Ovary (tissue), 9 donors: ENCODE results near the gene F13B. TPM values are rescaled to one million over a fixed set of nuclear protein-coding genes. Genes with fewer than 3 reads are reported as not detected.

Experiments
- DNase-seq, 5 donors: peaks; one replicate each; pipeline ENCODE4 v3.0.0-alpha.2; 2019 to 2020
- H3K27ac ChIP-seq, 2 donors: fragments of 200-600 bp; one replicate each; pipeline versions ENCODE4 v1.5.1 to v1.8.0; 2019 to 2022
- H3K27me3 ChIP-seq: fragments of 200-600 bp; one replicate; pipeline ENCODE4 v1.8.0; 2022
- H3K36me3 ChIP-seq: fragments of 200-600 bp; sonication (generic); one replicate; pipeline ENCODE4 v1.5.1; 2019
- H3K4me1 ChIP-seq: one replicate; pipeline ENCODE4 v1.8.1; 2013; ENCODE audit warnings: mild to moderate bottlenecking, moderate library complexity; ENCODE audit not compliant: insufficient read depth
- H3K4me3 ChIP-seq: fragments of 200-600 bp; sonication (generic); one replicate; pipeline ENCODE4 v1.5.1; 2017
- H3K9me3 ChIP-seq, 2 donors: fragments of 200-600 bp in 1 of 2; sonication (generic) in 1 of 2; one replicate each; pipeline versions ENCODE4 v1.5.1 to v1.8.1; 2013 to 2019; ENCODE audit warnings: mild to moderate bottlenecking in 1 of 2, moderate library complexity in 1 of 2
- CTCF ChIP-seq, 3 donors: fragments of 450-650 bp in 2 of 3; fragments of 200-600 bp in 1 of 3; IDR thresholded peaks; one replicate each; pipeline versions ENCODE4 v1.5.1 to v1.8.0; 2016 to 2022; ENCODE audit warnings: antibody characterized with exemption in 3 of 3, mild to moderate bottlenecking in 1 of 3
- EP300 ChIP-seq: sonication (generic); formaldehyde crosslinking; IDR thresholded peaks from one replicate; pipeline ENCODE4 v1.6.1; 2017; ENCODE audit warnings: antibody characterized with exemption
- POLR2A ChIP-seq: fragments of 450-650 bp; IDR thresholded peaks from one replicate; pipeline ENCODE4 v1.6.1; 2017; ENCODE audit warnings: antibody characterized with exemption, mild to moderate bottlenecking, moderate library complexity
- WGBS, 3 donors: extraction: QIAGEN DNeasy Blood & Tissue Kit in 1 of 3; methylation state at CpG; one replicate each; pipeline versions ENCODE4 v1.1.5 to v1.1.7; 2013 to 2017; 5-methylcytosine and 5-hydroxymethylcytosine counted together
- intact Hi-C, 4 donors: fragments of 100-400 bp; cut with DNase I; formaldehyde crosslinking; loops; one replicate each; pipeline versions ENCODE4 v1.11.0 to v1.15.1; 2022 to 2023
- polyA plus RNA-seq, 2 donors: library from polyadenylated mRNA; stranded (reverse); fragments of 200-250 nt in 1 of 2; fragments of 350-450 nt in 1 of 2; fragmentation: Illumina TruSeq in 1 of 2; extraction: RNeasy Lipid Tissue Mini Kit (QIAGEN cat#74804) in 1 of 2; gene quantifications; one replicate each; pipeline ENCODE4 v1.2.3, GENCODE V29; 2013 to 2014
- total RNA-seq, 7 donors: library from RNA; depleted of rRNA in 2 of 7; stranded (reverse); fragments of >200 nt in 2 of 7; fragmentation: NEBNext Ultra II Directional in 3 of 7; extraction: Animal tissue kit (Norgen Biotek cat#: 25700) in 3 of 7; gene quantifications; one replicate each; pipeline versions ENCODE4 v1.1.0 to v1.2.4, GENCODE V29; 2016 to 2023
- donor health status: DM: no; HTN: no; CAD: no; lungs with moderate emphysema.
- donor health status: DM: no; HTN: no; CAD: no.
- donor health status: Bipolar disorder and iron deficiency.
- donor health status: DM: yes; HTN: yes; CAD: no.
- donor health status: DM: no; HTN: no; CAD: no.
- donor health status: DM: yes; HTN: yes; CAD: no.

Gene F13B
- total and polyA plus RNA-seq, 9 donors: not detected

- TF ChIP-seq POLR2A (no peak), CTCF (IDR thresholded peaks at IDR 0.05) (no peak), EP300 (no peak)
- H3K36me3 ChIP-seq: no peaks in the 10 kb centered on the region
Measured at GRCh38 chr1:197029749-197030148, 37.3 kb downstream of the F13B start.

DNA sequence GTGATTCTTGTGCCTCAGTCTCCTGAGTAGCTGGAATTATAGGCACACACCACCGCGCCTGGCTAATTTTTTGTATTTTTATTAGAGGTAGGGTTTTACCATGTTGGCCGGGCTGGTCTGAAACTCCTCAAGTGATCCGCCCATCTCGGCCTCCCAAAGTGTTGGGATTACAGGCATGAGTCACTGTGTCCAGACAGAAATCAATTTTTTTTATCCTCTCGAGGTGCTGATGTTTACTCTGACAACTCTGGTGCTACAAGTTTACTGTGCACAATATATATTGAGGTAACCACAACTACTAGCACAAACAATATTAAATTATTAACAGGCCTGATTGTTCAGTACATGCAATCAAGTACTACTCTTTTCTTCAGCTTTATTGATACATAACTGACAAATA is 39.7 kb downstream of the F13B start:
- intact Hi-C loops: no loop called here
- no peaks in the 10 kb centered on the region for H3K9me3 ChIP-seq
- 88 to 96% (median 90%) methylated on average over 6 of the region's 6 CpGs for WGBS, 3 donors
- H3K4me3 ChIP-seq: no peak overlapping the region
- H3K27me3 ChIP-seq: no peaks in the 10 kb centered on the region
- no peak for TF ChIP-seq POLR2A
- no peak for TF ChIP-seq EP300
- TF ChIP-seq CTCF (IDR thresholded peaks at IDR 0.05): no peak
- DNase-seq: no peak
- no peaks in the 10 kb centered on the region for H3K36me3 ChIP-seq
- H3K4me1 ChIP-seq: no peaks in the 10 kb centered on the region
- no peak overlapping the region for H3K27ac ChIP-seq

More at GRCh38 chr1:197029749-197030148, 37.3 kb downstream of the F13B start:
- Histone ChIP-seq H3K27ac (no peak overlapping the region), H3K9me3 (no peaks in the 10 kb centered on the region), H3K27me3 (no peaks in the 10 kb centered on the region), H3K4me3 (no peak overlapping the region), H3K4me1 (no peaks in the 10 kb centered on the region)
- intact Hi-C loops: no loop called here
- no peak for DNase-seq

- no peaks in the 10 kb centered on the region for H3K36me3 ChIP-seq
- H3K4me3 ChIP-seq: no peak overlapping the region
- intact Hi-C loops: no loop called here
- H3K4me1 ChIP-seq: no peaks in the 10 kb centered on the region
- H3K27ac ChIP-seq: no peak overlapping the region
- no peak for DNase-seq
- no peaks in the 10 kb centered on the region for H3K27me3 ChIP-seq
- TF ChIP-seq CTCF (IDR thresholded peaks at IDR 0.05) (no peak), POLR2A (no peak), EP300 (no peak)
- 0 to 96% (median 54%) methylated on average over 1 of the region's 1 CpG for WGBS, 3 donors
- H3K9me3 ChIP-seq: no peaks in the 10 kb centered on the region
Measured at GRCh38 chr1:197024460-197024859, 42.6 kb downstream of the F13B start.

GRCh38 chr1:197021716-197022115 is 45.3 kb downstream of the F13B start:
- H3K9me3 ChIP-seq: no peaks in the 10 kb centered on the region
- no peak overlapping the region for H3K4me3 ChIP-seq
- no peak overlapping the region for H3K27ac ChIP-seq
- H3K36me3 ChIP-seq: no peaks in the 10 kb centered on the region
- intact Hi-C loops: no loop called here
- no peaks in the 10 kb centered on the region for H3K4me1 ChIP-seq
- WGBS, 3 donors: 45 to 47% (median 46%) methylated on average over 4 of the region's 4 CpGs
- no peak for DNase-seq
- no peak for TF ChIP-seq CTCF (IDR thresholded peaks at IDR 0.05)
- no peak for TF ChIP-seq EP300
- no peak for TF ChIP-seq POLR2A
- H3K27me3 ChIP-seq: no peaks in the 10 kb centered on the region

DNA sequence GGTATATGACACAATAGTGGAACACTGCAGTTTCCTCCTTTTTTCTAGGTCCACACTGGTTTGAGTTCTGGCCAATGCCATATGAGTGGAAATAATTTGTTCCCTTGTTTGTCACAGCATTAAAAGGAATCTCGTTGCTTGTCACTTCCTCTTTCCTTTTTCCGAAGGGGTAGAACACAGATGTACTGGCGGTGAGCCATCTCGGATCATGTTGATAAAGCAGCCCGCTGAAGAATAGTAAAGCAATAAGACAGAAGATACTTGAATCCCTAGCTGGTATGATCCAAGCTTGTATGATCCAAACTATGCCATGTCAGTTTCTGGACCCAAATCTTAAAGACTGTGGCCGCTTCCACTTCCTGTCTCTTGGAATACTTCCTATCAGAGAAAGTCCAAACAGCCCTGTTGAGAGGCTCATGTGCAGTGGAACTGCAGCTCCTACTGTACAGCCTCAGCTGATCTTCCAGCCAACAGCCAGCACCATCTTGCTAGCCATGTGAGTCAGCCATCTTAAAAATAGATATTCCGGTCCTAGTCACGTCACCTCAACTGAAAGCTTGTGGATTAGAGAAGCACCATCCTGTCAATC is 49.4 kb downstream of the F13B start:
- H3K36me3 ChIP-seq: no peaks in the 10 kb centered on the region
- WGBS, 3 donors: 77 to 81% (median 77%) methylated on average over 8 of the region's 8 CpGs
- no peaks in the 10 kb centered on the region for H3K9me3 ChIP-seq
- no peak for DNase-seq
- no peaks in the 10 kb centered on the region for H3K4me1 ChIP-seq
- H3K27me3 ChIP-seq: no peaks in the 10 kb centered on the region
- intact Hi-C loops: no loop called here
- TF ChIP-seq CTCF (IDR thresholded peaks at IDR 0.05) (no peak), POLR2A (no peak), EP300 (no peak)
- no peak overlapping the region for H3K27ac ChIP-seq
- no peak overlapping the region for H3K4me3 ChIP-seq
